ENCODE measurements around the gene GTSF1L. TPM values are rescaled to one million over a fixed set of nuclear protein-coding genes. Genes with fewer than 3 reads are reported as not detected.

Gene GTSF1L
- total and polyA plus RNA-seq, 2 of the 4 experiments (the other 2 are of a cell fraction), result not detected

- H3K18ac ChIP-seq (ENCODE audit: low read depth, low read length), result no peak overlapping the region
- H2AK5ac ChIP-seq (ENCODE audit: low read depth, low read length), result no peak overlapping the region
- in situ Hi-C loops (cut with MboI; ENCODE audit: low sequenced_read_pairs), result no loop called here
- ATAC-seq (ENCODE audit: low read depth), result no peak
- TF ChIP-seq SMC3 (IDR thresholded peaks at IDR 0.05; ENCODE audit: low read depth, low read length) (no peak), USF2 (IDR thresholded peaks at IDR 0.05; ENCODE audit: low read depth, low read length) (no peak), CTCF (conservative IDR thresholded peaks at IDR 0.05; ENCODE audit: low read depth, low read length) (no peak), ELK1 (IDR thresholded peaks at IDR 0.05; ENCODE audit: borderline replicate concordance, low read depth, low read length) (no peak), RFX5 (IDR thresholded peaks at IDR 0.05; ENCODE audit: low read depth, low read length) (no peak), FOS (IDR thresholded peaks at IDR 0.05; ENCODE audit: low read depth, low read length) (no peak), BHLHE40 (IDR thresholded peaks at IDR 0.05; ENCODE audit: low read depth, low read length) (no peak), RAD21 (IDR thresholded peaks at IDR 0.05; ENCODE audit: low read length) (no peak), MXI1 (IDR thresholded peaks at IDR 0.05; ENCODE audit: borderline replicate concordance, low read depth, low read length) (no peak), MAFK (IDR thresholded peaks at IDR 0.05; ENCODE audit: low read depth, low read length) (no peak), CEBPB (IDR thresholded peaks at IDR 0.05; ENCODE audit: low read depth, low read length) (no peak), NFE2L2 (IDR thresholded peaks at IDR 0.05; ENCODE audit: low read depth, low read length) (no peak), RCOR1 (IDR thresholded peaks at IDR 0.05; ENCODE audit: insufficient replicate concordance, low read length) (no peak), MAZ (IDR thresholded peaks at IDR 0.05; ENCODE audit: borderline replicate concordance, low read depth, low read length) (no peak), CHD1 (IDR thresholded peaks at IDR 0.05; ENCODE audit: low read depth, low read length) (no peak), POLR2A (IDR thresholded peaks at IDR 0.05; ENCODE audit: low read depth, low read length) (no peak)
- H3K4me2 ChIP-seq (ENCODE audit: low read depth, low read length), result no peak overlapping the region
- H3K23ac ChIP-seq (ENCODE audit: low read depth, low read length), result no peak overlapping the region
- POLR2A ChIA-PET (ENCODE audit: unreplicated experiment), result no interaction called here
- H3K9ac ChIP-seq (ENCODE audit: low read depth, low read length), result no peak overlapping the region
- H2BK5ac ChIP-seq (ENCODE audit: low read depth, low read length, poor library complexity, severe bottlenecking), result no peak overlapping the region
- peaks cover 7% of the 10 kb centered on the region; the same call in 1 of the 2 replicates for H3K9me1 ChIP-seq (ENCODE audit: insufficient read depth, low read length)
- BruUV-seq (replicated peaks), result no TSS peak
- H2BK20ac ChIP-seq (ENCODE audit: low read depth, low read length), result no peak overlapping the region
- H3K56ac ChIP-seq (ENCODE audit: extremely low read depth, insufficient read depth, low read length), result no peak overlapping the region
- dilution Hi-C loops (cut with HindIII; ENCODE audit: low sequenced_read_pairs, unreplicated experiment), result no loop called here
- H3K4me1 ChIP-seq (ENCODE audit: control insufficient read depth, insufficient read depth, low read length), result no peaks in the 10 kb centered on the region
- no peak overlapping the region for H2AFZ ChIP-seq (replicated peaks; ENCODE audit: low read length, poor library complexity)
- H3K79me1 ChIP-seq (ENCODE audit: low read depth in 1 of 2, low read length in 2 of 2), result no peaks in the 10 kb centered on the region
- H3K4ac ChIP-seq (ENCODE audit: low read depth, low read length), result no peak overlapping the region
- no peak for DNase-seq
- no peak overlapping the region for H3K14ac ChIP-seq (replicated peaks; ENCODE audit: low read depth, low read length)
- H3K36me3 ChIP-seq (ENCODE audit: control insufficient read depth, insufficient read depth, low read length), result no peaks in the 10 kb centered on the region
- CTCF ChIA-PET, result no interaction called here
- no peak overlapping the region for H4K5ac ChIP-seq (ENCODE audit: low read depth, low read length)
- H4K91ac ChIP-seq (ENCODE audit: insufficient read depth, low read depth, low read length), result no peak overlapping the region
- 94% methylated on average over 4 of the region's 7 CpGs; no CpG with 5 or more reads in 1 of the 2 experiments for WGBS, 2 experiments (ENCODE audit: extremely low coverage in 2 of 2, insufficient read length in 1 of 2)
- no peak overlapping the region for H2BK15ac ChIP-seq (ENCODE audit: low read depth, low read length)
- no peaks in the 10 kb centered on the region for H3K9me3 ChIP-seq (ENCODE audit: control insufficient read depth, insufficient read depth, low read length)
- no peak overlapping the region for H2AK9ac ChIP-seq (replicated peaks; ENCODE audit: low read depth, low read length, poor library complexity)
- peaks cover 3% of the 10 kb centered on the region; the same call in 1 of the 2 replicates for H3K27me3 ChIP-seq (ENCODE audit: control insufficient read depth, insufficient read depth, low read length)
- intact Hi-C loops (cut with micrococcal nuclease), result no loop called here
- no peaks in the 10 kb centered on the region for H4K20me1 ChIP-seq (ENCODE audit: insufficient read depth, low read length)
- H2BK120ac ChIP-seq (ENCODE audit: low read depth, low read length), result no peak overlapping the region
- H4K8ac ChIP-seq (ENCODE audit: low read depth in 2 of 2, low read length in 2 of 2), result no peak overlapping the region
- H3K27ac ChIP-seq (ENCODE audit: insufficient read depth, low read length), result no peak overlapping the region
- no peak overlapping the region for H3K4me3 ChIP-seq (ENCODE audit: insufficient read depth, low read depth, low read length)
These were observed 36.1 kb upstream of the GTSF1L start for GRCh38 chr20:43762911-43763310.

Measured in IMR-90 (cell line).